ENCODE data around the gene PPP1R16B.

Gene PPP1R16B

DNA sequence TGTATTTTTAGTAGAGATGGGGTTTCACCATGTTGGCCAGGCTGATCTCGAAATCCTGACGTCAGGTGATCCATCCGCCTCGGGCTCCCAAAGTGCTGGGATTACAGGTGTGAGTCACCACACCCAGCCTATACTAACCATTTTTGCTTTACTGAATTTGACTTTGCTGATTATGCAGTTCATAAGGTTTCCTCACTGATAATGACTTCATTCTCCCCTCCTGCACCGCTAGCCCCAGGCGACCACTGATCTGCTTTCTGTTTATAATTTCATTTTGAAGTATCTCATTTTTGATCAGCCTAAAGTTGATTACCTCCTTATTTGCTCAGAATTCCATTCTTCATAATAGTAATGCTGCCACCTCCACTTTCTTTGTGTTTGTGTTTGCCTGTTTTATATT lies 72.0 kb downstream of the PPP1R16B start:
- no peak overlapping the region for H3K4me3 ChIP-seq
- no peaks in the 10 kb centered on the region for H3K36me3 ChIP-seq
- no peak for TF ChIP-seq Cebpa-rat (IDR thresholded peaks at IDR 0.05)
- peaks cover 0 to 27% (median 12%) of the 10 kb centered on the region in 11 experiments; a peak in 12 of 22 replicates for H4K20me1 ChIP-seq
- peaks cover 51 to 98% (median 91%) of the 10 kb centered on the region in 10 experiments for H3K4me1 ChIP-seq
- H3K4me2 ChIP-seq = no peak overlapping the region
- no peak overlapping the region for H3K9ac ChIP-seq
- no peaks in the 10 kb centered on the region for H3K9me3 ChIP-seq (replicated peaks in 1 of 11)
- H3K27me3 ChIP-seq = no peaks in the 10 kb centered on the region
- H3K27ac ChIP-seq = no peak overlapping the region

DNA sequence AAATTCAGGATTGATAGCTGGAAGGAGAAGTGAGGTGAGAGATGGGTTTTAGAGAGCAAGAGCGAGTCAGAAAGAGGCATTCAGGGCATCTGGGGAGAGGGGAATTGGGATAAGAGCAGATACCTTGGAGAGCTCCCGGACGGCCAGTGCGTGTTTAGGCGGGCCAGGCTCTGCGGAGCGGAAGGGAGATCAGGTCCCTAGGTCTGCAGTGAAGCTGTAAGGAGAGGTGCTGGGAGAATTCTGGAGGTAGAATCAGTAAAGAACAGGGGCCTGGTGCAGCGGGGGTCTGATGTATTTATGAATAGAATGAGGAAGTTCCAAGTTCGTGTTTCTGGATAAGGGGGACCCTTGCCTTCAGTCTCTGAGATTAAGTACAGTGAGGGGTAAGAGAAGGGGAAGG lies 73.4 kb downstream of the PPP1R16B start:
- Histone ChIP-seq H3K27me3 (no peaks in the 10 kb centered on the region), H4K20me1 (peaks cover 0 to 39% (median 12%) of the 10 kb centered on the region in 11 experiments; a peak in 13 of 22 replicates), H3K4me2 (peak overlapping the region in 9 of 11 experiments; percentile 32 to 58 (median 49); a peak in 16 of 22 replicates), H3K9me3 (replicated peaks in 1 of 11) (no peaks in the 10 kb centered on the region), H3K36me3 (no peaks in the 10 kb centered on the region), H3K4me1 (peaks cover 37 to 98% (median 91%) of the 10 kb centered on the region in 10 experiments), H3K9ac (no peak overlapping the region), H3K4me3 (no peak overlapping the region), H3K27ac (no peak overlapping the region)
- no peak for TF ChIP-seq Cebpa-rat (IDR thresholded peaks at IDR 0.05)

DNA sequence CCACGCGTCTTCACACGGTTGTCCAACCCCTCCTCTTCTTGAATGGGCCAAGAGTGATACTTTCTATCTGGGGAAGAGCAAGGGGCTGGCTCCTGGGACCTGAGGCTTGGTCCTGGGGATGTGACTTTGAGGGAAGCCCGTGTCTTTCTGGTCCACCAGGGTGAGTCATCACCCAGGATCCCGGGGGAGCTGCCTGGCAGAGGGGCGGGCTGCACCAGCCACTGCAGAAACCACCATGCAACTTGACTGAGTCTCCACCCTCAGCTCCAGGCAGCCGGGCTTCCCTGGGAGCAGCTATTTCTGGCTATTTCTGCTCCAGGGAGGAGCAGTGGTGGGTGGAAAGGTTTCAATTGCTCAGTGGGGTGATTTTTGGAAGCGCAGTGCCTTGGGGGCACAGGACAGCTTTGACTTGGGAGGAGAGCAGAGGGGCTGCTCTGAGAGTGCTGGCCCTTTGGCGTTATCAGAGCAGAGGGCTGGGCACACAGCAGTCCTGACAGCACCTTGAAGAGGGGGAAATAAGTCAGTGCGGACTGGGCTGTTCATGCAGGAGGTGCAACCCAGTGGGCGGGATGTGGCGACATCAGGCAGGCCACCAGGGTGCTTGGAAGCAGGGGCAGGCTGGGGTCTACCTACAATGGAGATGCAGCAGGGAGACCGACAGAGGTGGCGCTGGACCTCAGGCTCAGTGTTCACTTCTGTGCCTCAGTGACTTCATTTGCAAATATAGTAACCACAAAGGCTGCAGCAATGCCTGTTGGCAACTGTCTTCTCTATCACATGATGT lies 75.6 kb downstream of the PPP1R16B start:
- Histone ChIP-seq H3K4me2 (peak overlapping the region; percentile 62 to 90 (median 82)), H3K27ac (peak overlapping the region in 2 of 11 experiments; percentile 22 to 43; a peak in 2 of 22 replicates), H3K9ac (peak overlapping the region in 3 of 11 experiments; percentile 14 to 20 (median 16); a peak in 2 of 22 replicates), H3K4me1 (peaks cover 14 to 80% (median 71%) of the 10 kb centered on the region in 10 experiments), H3K4me3 (peak overlapping the region in 3 of 10 experiments; percentile 6 to 31 (median 6); a peak in 2 of 20 replicates), H4K20me1 (peaks cover 0 to 44% (median 12%) of the 10 kb centered on the region in 11 experiments; a peak in 13 of 22 replicates), H3K27me3 (no peaks in the 10 kb centered on the region), H3K9me3 (replicated peaks in 1 of 11) (no peaks in the 10 kb centered on the region), H3K36me3 (no peaks in the 10 kb centered on the region)
- TF ChIP-seq Cebpa-rat (IDR thresholded peaks at IDR 0.05) = no peak

DNA sequence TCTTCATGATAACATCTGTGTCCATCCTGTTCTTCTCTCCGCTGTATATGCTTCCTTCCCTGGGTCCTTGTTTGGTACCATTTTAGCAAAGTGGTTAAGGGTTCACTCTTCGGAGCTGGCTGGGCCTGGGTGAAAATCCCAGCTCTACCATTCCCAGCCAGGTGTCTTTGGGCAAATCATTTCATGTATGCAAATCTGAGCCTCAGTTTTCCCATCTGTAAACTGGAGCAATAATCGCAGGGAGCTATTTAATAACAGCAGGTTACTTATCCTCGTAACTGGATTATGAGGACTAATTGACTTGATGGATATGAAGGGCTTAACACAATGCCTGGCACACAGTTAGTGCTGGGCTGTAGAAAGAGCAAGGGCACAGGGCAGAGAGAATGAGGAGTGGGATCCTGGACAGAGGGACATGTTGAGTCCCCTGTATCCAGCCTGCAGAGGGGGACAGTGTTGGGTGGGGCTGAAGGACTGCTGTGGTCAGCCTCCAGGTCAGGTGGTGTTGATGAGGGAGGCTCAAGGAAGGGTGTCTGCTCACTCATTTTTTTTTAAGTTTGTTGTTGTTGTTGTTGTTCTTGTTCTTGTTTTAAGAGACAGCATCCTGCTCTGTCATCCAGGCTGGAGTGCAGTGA lies 76.4 kb downstream of the PPP1R16B start:
- Histone ChIP-seq H3K9me3 (replicated peaks in 1 of 11) (no peaks in the 10 kb centered on the region), H3K27ac (no peak overlapping the region), H3K27me3 (no peaks in the 10 kb centered on the region), H3K36me3 (no peaks in the 10 kb centered on the region), H3K4me2 (peak overlapping the region; percentile 62 to 90 (median 82)), H4K20me1 (peaks cover 0 to 44% (median 12%) of the 10 kb centered on the region in 11 experiments; a peak in 13 of 22 replicates), H3K4me3 (no peak overlapping the region), H3K4me1 (peaks cover 11 to 73% (median 63%) of the 10 kb centered on the region in 10 experiments), H3K9ac (no peak overlapping the region)
- TF ChIP-seq Cebpa-rat (IDR thresholded peaks at IDR 0.05) = no peak

DNA sequence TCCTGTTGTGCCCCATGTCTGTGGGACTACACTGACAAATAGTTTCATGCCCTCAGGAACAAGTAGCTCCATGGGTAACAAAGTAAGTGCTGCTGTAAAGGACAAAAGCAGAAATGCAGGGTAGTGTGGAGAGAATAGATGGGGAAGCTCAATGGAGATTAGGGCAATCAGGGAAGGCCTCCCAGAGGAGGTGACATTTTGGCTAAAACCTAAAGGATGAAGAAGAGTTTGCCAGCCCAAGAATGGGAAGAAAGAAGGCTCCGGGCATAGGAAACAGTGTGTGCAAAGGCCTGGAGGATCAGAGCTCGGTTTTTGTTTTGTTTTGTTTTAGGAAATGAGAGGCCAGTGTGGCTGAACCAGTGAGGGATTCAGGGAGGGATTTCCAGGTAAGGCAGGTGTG lies 77.1 kb downstream of the PPP1R16B start:
- peaks cover 11 to 66% (median 62%) of the 10 kb centered on the region in 10 experiments for H3K4me1 ChIP-seq
- no peak overlapping the region for H3K9ac ChIP-seq
- no peaks in the 10 kb centered on the region for H3K27me3 ChIP-seq
- H3K36me3 ChIP-seq = no peaks in the 10 kb centered on the region
- peak overlapping the region in 9 of 11 experiments; percentile 16 to 90 (median 82); a peak in 17 of 22 replicates for H3K4me2 ChIP-seq
- H3K27ac ChIP-seq = peak overlapping the region in 1 of 11 experiments; percentile 28; a peak in 1 of 22 replicates
- TF ChIP-seq Cebpa-rat (IDR thresholded peaks at IDR 0.05) = no peak
- no peaks in the 10 kb centered on the region for H3K9me3 ChIP-seq (replicated peaks in 1 of 11)
- H3K4me3 ChIP-seq = no peak overlapping the region
- peaks cover 0 to 44% (median 12%) of the 10 kb centered on the region in 11 experiments; a peak in 13 of 22 replicates for H4K20me1 ChIP-seq

DNA sequence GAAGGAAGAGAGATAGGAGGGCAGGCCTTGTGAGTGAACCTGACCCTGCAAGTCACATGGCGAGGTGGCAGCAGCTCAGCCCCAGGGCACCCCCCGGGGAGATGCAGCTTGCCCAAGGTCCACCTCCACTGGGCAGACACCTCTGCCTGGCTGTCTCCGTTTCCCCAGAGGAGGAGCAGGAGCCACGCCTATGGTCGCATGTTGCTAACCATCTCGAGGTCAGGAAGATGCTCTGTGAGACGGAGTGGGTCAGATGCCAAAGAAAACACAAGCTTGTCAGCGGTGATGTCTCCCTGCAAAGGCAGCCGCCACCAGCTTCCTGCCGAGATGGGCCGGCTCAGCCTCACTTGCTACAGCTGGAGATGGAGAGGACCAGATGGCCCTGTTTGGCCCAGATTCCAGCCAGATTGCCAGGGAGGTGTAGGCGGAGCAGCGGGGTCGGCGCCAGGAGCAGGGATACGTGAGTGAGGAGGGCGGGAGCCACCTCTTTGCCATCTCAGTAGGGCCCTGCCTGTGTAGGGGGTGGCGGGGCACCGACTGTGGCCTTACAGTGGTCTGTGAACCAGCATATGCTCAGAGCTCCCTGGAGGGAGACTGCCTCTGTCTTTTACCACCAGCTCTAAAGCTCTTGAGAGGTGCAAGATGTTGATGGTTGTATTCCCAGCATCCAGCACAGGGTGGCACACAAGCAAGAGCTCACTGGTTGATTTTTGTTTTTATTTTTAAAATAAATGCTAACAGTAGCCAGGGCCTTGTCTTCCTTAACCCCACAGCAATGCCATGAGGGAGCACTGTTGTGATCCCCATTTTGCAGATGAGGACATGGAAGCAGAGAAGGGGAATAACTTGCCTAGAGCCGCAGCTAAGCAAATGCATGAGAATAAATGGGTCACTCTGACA lies 77.8 kb downstream of the PPP1R16B start:
- no peak for TF ChIP-seq Cebpa-rat (IDR thresholded peaks at IDR 0.05)
- Histone ChIP-seq H3K36me3 (no peaks in the 10 kb centered on the region), H3K4me2 (peak overlapping the region in 9 of 11 experiments; percentile 16 to 90 (median 68); a peak in 17 of 22 replicates), H3K4me1 (peaks cover 11 to 62% (median 59%) of the 10 kb centered on the region in 10 experiments), H3K9ac (no peak overlapping the region; a peak in 1 of 22 replicates), H3K4me3 (no peak overlapping the region), H3K9me3 (replicated peaks in 1 of 11) (no peaks in the 10 kb centered on the region), H3K27ac (peak overlapping the region in 3 of 11 experiments; percentile 25 to 37 (median 28); a peak in 1 of 22 replicates), H3K27me3 (no peaks in the 10 kb centered on the region), H4K20me1 (peaks cover 0 to 44% (median 15%) of the 10 kb centered on the region in 11 experiments; a peak in 13 of 22 replicates)

DNA sequence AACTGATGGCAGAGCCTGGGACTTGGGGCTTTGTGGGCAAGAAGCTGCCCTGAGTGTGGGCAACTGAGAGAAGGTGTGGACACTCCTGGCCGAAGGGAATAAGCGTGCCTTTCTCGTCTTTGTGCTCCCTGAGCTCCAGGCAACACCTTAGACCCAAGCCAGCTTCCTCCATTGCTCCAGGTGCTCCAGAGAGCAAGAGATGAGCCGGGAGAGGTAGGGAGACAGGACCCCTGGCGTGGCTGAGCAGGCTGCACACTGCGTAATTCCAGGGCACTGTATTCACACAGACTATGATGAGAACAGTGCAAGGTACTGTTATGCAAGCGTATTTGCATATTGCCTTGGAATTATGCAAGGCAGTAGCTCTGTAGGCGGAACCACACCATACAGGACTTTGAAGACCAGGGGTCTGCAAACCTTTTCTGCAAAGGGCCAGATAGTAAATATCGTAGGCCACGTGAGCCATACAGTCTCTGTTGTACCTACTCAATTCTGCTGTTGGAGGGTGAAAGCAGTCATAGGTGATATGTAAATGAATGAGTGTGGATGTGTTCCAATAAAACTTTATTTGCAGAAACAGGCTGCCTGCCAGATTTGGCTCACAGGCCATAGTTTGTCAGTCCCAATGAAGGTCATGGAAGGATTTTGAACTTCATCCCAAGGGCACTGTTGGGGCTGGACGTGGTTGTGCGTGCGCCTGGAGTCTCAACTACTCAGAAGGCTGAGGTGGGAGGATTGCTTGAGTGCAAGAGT lies 78.7 kb downstream of the PPP1R16B start:
- Histone ChIP-seq H3K36me3 (no peaks in the 10 kb centered on the region), H4K20me1 (peaks cover 0 to 44% (median 15%) of the 10 kb centered on the region in 11 experiments; a peak in 13 of 22 replicates), H3K9ac (no peak overlapping the region), H3K27me3 (no peaks in the 10 kb centered on the region), H3K4me3 (no peak overlapping the region), H3K9me3 (replicated peaks in 1 of 11) (no peaks in the 10 kb centered on the region), H3K4me2 (peak overlapping the region in 8 of 11 experiments; percentile 7 to 88 (median 60); a peak in 9 of 22 replicates), H3K27ac (no peak overlapping the region), H3K4me1 (peaks cover 11 to 54% (median 50%) of the 10 kb centered on the region in 10 experiments)
- TF ChIP-seq Cebpa-rat (IDR thresholded peaks at IDR 0.05) = no peak

DNA sequence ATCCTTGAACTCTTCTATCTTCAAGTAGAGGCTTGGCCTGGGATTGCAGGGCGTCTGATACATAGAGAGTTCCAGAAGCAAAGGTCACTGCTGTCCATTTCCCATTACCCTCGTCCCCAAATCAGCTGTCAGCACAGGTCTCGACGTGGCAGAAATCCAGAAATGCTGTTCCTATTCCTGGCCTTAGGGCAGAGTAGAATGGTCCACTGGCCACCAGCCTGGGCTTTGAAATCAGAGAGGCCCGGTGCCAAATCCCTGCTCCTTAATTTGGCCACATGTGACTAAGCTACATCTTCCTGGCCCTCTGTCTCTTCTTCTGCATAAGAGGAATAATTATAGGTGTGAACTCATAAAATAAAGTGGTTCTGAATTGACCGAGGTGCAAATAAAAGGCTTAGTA lies 79.9 kb downstream of the PPP1R16B start:
- Histone ChIP-seq H4K20me1 (peaks cover 0 to 35% (median 10%) of the 10 kb centered on the region in 11 experiments; a peak in 12 of 22 replicates), H3K4me1 (peaks cover 11 to 42% (median 39%) of the 10 kb centered on the region in 10 experiments), H3K4me3 (no peak overlapping the region), H3K9ac (no peak overlapping the region), H3K27me3 (no peaks in the 10 kb centered on the region), H3K27ac (no peak overlapping the region), H3K4me2 (no peak overlapping the region), H3K36me3 (no peaks in the 10 kb centered on the region), H3K9me3 (replicated peaks in 1 of 11) (no peaks in the 10 kb centered on the region)
- no peak for TF ChIP-seq Cebpa-rat (IDR thresholded peaks at IDR 0.05)
